H1 (cell line): ENCODE results near the gene GSK3B. TPM values are rescaled to one million over a fixed set of nuclear protein-coding genes. Genes with fewer than 3 reads are reported as not detected.

Source experiments
- CTCF ChIA-PET: fragments of 300-600 bp; sonication (Branson Sonifier 250); formaldehyde crosslinking; loops from one replicate; lab custom pipeline; 2021; ENCODE audit not compliant: partially characterized antibody; lab: Charles Lee
- POLR2A ChIA-PET: fragments of 300-600 bp; sonication (Branson Sonifier 250); formaldehyde crosslinking; loops from one replicate; lab custom pipeline; 2021; ENCODE audit warnings: inconsistent platforms; ENCODE audit not compliant: partially characterized antibody; lab: Charles Lee
- DNase-seq, 2 experiments: peaks; one replicate each; pipeline versions ENCODE4 v3.0.0 to v3.0.0-alpha.2; 2010 to 2022; ENCODE audit warnings: low spot score in 2 of 2, low read depth in 1 of 2, mixed read lengths in 1 of 2
- FAIRE-seq: peaks from 2 replicates; lab custom pipeline; 2011; peaks lifted over from hg19 to GRCh38; lab: Jason Lieb, UNC
- H2AFZ ChIP-seq: 2 replicates; pipeline ENCODE4 v1.8.1; 2012; ENCODE audit warnings: low read length, inconsistent platforms
- H2AK5ac ChIP-seq: 2 replicates; pipeline ENCODE4 v1.6.1; 2013; ENCODE audit warnings: low read depth, low read length
- H2BK120ac ChIP-seq: replicated peaks from 2 replicates; pipeline ENCODE3; 2013; ENCODE audit warnings: low read depth, low read length, inconsistent platforms
- H2BK12ac ChIP-seq: 2 replicates; pipeline ENCODE4 v1.6.1; 2013; ENCODE audit warnings: low read depth, low read length
- H2BK15ac ChIP-seq: 2 replicates; pipeline ENCODE4 v1.6.1; 2013; ENCODE audit warnings: low read length
- H2BK20ac ChIP-seq: 2 replicates; pipeline ENCODE4 v1.6.1; 2013; ENCODE audit warnings: low read length
- H2BK5ac ChIP-seq: 2 replicates; pipeline ENCODE4 v1.6.1; 2013; ENCODE audit warnings: low read depth, low read length
- H3K14ac ChIP-seq: 2 replicates; pipeline ENCODE4 v1.6.1; 2013; ENCODE audit warnings: inconsistent platforms; ENCODE audit not compliant: insufficient read length
- H3K18ac ChIP-seq: 2 replicates; pipeline ENCODE4 v1.6.1; 2013; ENCODE audit warnings: low read length; ENCODE audit errors: extremely low read depth
- H3K23ac ChIP-seq: 2 replicates; pipeline ENCODE4 v1.6.1; 2013; ENCODE audit warnings: inconsistent platforms; ENCODE audit not compliant: insufficient read length
- H3K23me2 ChIP-seq: 2 replicates; pipeline ENCODE4 v1.6.1; 2013; ENCODE audit warnings: low read depth, low read length
- H3K27ac ChIP-seq: 2 replicates; pipeline ENCODE4 v1.6.1; 2011; ENCODE audit warnings: low read depth, low read length, inconsistent platforms
- H3K27me3 ChIP-seq, 4 experiments: replicated peaks in 1 of 4; 1 replicate in 1 of 4; 2 replicates in 3 of 4; pipeline versions ENCODE4 v1.6.1 to v1.8.1; 2011 to 2013; ENCODE audit warnings: low read length in 3 of 4, mild to moderate bottlenecking in 3 of 4, inconsistent platforms in 2 of 4, mixed read lengths in 2 of 4, moderate library complexity in 1 of 4; ENCODE audit not compliant: control insufficient read depth in 3 of 4, insufficient read depth in 3 of 4; ENCODE audit errors: extremely low read depth in 1 of 4
- H3K36me3 ChIP-seq, 4 experiments: 2 replicates each; pipeline versions ENCODE4 v1.6.1 to v1.8.1; 2011 to 2013; ENCODE audit warnings: mild to moderate bottlenecking in 4 of 4, low read length in 3 of 4, moderate library complexity in 2 of 4, control low read depth in 1 of 4, inconsistent platforms in 1 of 4; ENCODE audit not compliant: insufficient read depth in 4 of 4, control insufficient read depth in 2 of 4
- H3K4ac ChIP-seq: replicated peaks from 2 replicates; pipeline ENCODE3; 2013; ENCODE audit warnings: low read length, low read depth, mixed read lengths, inconsistent platforms; ENCODE audit not compliant: insufficient read length
- H3K4me1 ChIP-seq, 4 experiments: replicated peaks in 1 of 4; 1 replicate in 1 of 4; 2 replicates in 3 of 4; pipeline versions ENCODE4 v1.6.1 to v1.8.1; 2011 to 2013; ENCODE audit warnings: low read length in 3 of 4, inconsistent platforms in 2 of 4, mixed read lengths in 1 of 4; ENCODE audit not compliant: insufficient read depth in 4 of 4, control insufficient read depth in 3 of 4
- H3K4me2 ChIP-seq, 2 experiments: 2 replicates each; pipeline versions ENCODE4 v1.6.1 to v1.8.1; 2011 to 2013; ENCODE audit warnings: low read depth in 2 of 2, low read length in 2 of 2, control low read depth in 1 of 2, inconsistent platforms in 1 of 2, mild to moderate bottlenecking in 1 of 2; ENCODE audit not compliant: insufficient read depth in 1 of 2
- H3K4me3 ChIP-seq, 4 experiments: fragments of 200-600, 300-600 bp in 1 of 4; sonication (generic), shearing (Covaris generic), sonication (Bioruptor Twin) in 1 of 4; 2 replicates each; pipeline versions ENCODE4 v1.5.1 to v1.8.1; 2011 to 2016; ENCODE audit warnings: low read length in 4 of 4, low read depth in 3 of 4, control low read depth in 2 of 4, inconsistent platforms in 2 of 4, mild to moderate bottlenecking in 2 of 4, mixed read lengths in 1 of 4, moderate library complexity in 1 of 4; ENCODE audit not compliant: insufficient read depth in 2 of 4; ENCODE audit errors: extremely low read depth in 1 of 4
- H3K56ac ChIP-seq: replicated peaks from 2 replicates; pipeline ENCODE3; 2013; ENCODE audit warnings: low read depth, mild to moderate bottlenecking, mixed read lengths, low read length, inconsistent platforms; ENCODE audit not compliant: insufficient read length
- H3K79me1 ChIP-seq: 2 replicates; pipeline ENCODE4 v1.6.1; 2013; ENCODE audit warnings: low read depth, low read length, control low read depth
- H3K79me2 ChIP-seq, 2 experiments: 2 replicates each; pipeline versions ENCODE4 v1.6.1 to v1.8.1; 2012 to 2013; ENCODE audit warnings: low read length in 2 of 2, mild to moderate bottlenecking in 2 of 2, inconsistent platforms in 1 of 2; ENCODE audit not compliant: insufficient read depth in 2 of 2, control insufficient read depth in 1 of 2
- H3K9ac ChIP-seq, 4 experiments: replicated peaks in 1 of 4; 1 replicate in 1 of 4; 2 replicates in 3 of 4; pipeline versions ENCODE4 v1.6.1 to v1.8.1; 2011 to 2013; ENCODE audit warnings: low read depth in 3 of 4, low read length in 3 of 4, control low read depth in 2 of 4, mild to moderate bottlenecking in 2 of 4, moderate library complexity in 2 of 4, inconsistent platforms in 1 of 4; ENCODE audit errors: extremely low read depth in 1 of 4
- H3K9me3 ChIP-seq, 2 experiments: 2 replicates each; pipeline versions ENCODE4 v1.6.1 to v1.8.1; 2012 to 2013; ENCODE audit warnings: mild to moderate bottlenecking in 2 of 2, moderate library complexity in 2 of 2, control low read depth in 1 of 2, inconsistent platforms in 1 of 2, low read depth in 1 of 2, low read length in 1 of 2, mixed read lengths in 1 of 2; ENCODE audit not compliant: insufficient read depth in 2 of 2
- H4K20me1 ChIP-seq, 2 experiments: replicated peaks in 1 of 2; 2 replicates each; pipeline versions ENCODE3 to v1.8.1; 2011 to 2013; ENCODE audit warnings: inconsistent platforms in 2 of 2, low read length in 2 of 2, mild to moderate bottlenecking in 1 of 2; ENCODE audit not compliant: insufficient read depth in 2 of 2, control insufficient read depth in 1 of 2
- H4K5ac ChIP-seq: 2 replicates; pipeline ENCODE4 v1.6.1; 2013; ENCODE audit warnings: low read length, low read depth, mixed read lengths, inconsistent platforms; ENCODE audit not compliant: insufficient read length
- H4K8ac ChIP-seq: 2 replicates; pipeline ENCODE4 v1.8.0; 2013; ENCODE audit warnings: mild to moderate bottlenecking, moderate library complexity, low read length, inconsistent platforms; ENCODE audit not compliant: insufficient read depth; ENCODE audit errors: extremely low read depth
- H4K91ac ChIP-seq: replicated peaks from 2 replicates; pipeline ENCODE3; 2013; ENCODE audit warnings: low read length, mixed read lengths, inconsistent platforms; ENCODE audit not compliant: insufficient read length
- BCL11A ChIP-seq, 2 experiments: IDR thresholded peaks; one replicate each; pipeline ENCODE4 v1.6.1; 2011; ENCODE audit warnings: low read depth in 2 of 2, low read length in 2 of 2, mild to moderate bottlenecking in 2 of 2
- RXRA ChIP-seq: IDR thresholded peaks from 2 replicates; pipeline ENCODE4 v1.6.1; 2011; ENCODE audit warnings: low read depth, mild to moderate bottlenecking, low read length, moderate library complexity; ENCODE audit not compliant: insufficient read depth
- SIN3A ChIP-seq, 2 experiments: IDR thresholded peaks in 1 of 2; conservative IDR thresholded peaks in 1 of 2; 2 replicates each; pipeline ENCODE4 v1.6.1; 2011 to 2012; ENCODE audit warnings: low read length in 2 of 2, improper control_type of control experiment in 1 of 2, low read depth in 1 of 2, mild to moderate bottlenecking in 1 of 2
- SP4 ChIP-seq: IDR thresholded peaks from 2 replicates; pipeline ENCODE4 v1.6.1; 2012; ENCODE audit warnings: low read length, inconsistent platforms
- TBP ChIP-seq: IDR thresholded peaks from 2 replicates; pipeline ENCODE4 v1.6.1; 2011; ENCODE audit warnings: low read depth, low read length, improper control_type of control experiment
- WGBS, 2 experiments: shearing (Covaris generic) in 1 of 2; methylation state at CpG; one replicate each; pipeline versions ENCODE4 v1.1.6 to v1.1.7; 2013 to 2015; ENCODE audit warnings: low lambda C conversion rate in 2 of 2, mixed read lengths in 2 of 2, inconsistent platforms in 1 of 2, low coverage in 1 of 2, missing lambda C conversion rate in 1 of 2; ENCODE audit not compliant: insufficient replicate concordance in 2 of 2, insufficient coverage in 1 of 2, insufficient read length in 1 of 2; ENCODE audit errors: extremely low coverage in 1 of 2, missing lambda C conversion rate in 1 of 2; 5-methylcytosine and 5-hydroxymethylcytosine counted together
- polyA plus RNA-seq, 7 experiments: library from polyadenylated mRNA; depleted of rRNA in 3 of 7; stranded (reverse) in 5 of 7; unstranded in 2 of 7; fragments of >200 nt in 5 of 7; fragments of 200-250 nt in 2 of 7; gene quantifications; 1 replicate in 5 of 7; 2 replicates in 1 of 7; 4 replicates in 1 of 7; pipeline versions ENCODE4 v1.2.1 to v1.2.3, GENCODE V29; 2011 to 2013; ENCODE audit warnings: missing spikeins in 2 of 7, mixed read lengths in 2 of 7
- total RNA-seq: library from RNA; stranded (reverse); fragmentation: NEBNext Ultra II Directional; extraction: Animal tissue kit (Norgen Biotek cat#: 25700); gene quantifications from 2 replicates; pipeline ENCODE4 v1.2.1, GENCODE V29; 2021

GSK3B gene
- total and polyA plus RNA-seq, 2 of the 8 experiments (the other 6 are each of a cell fraction or from before 2014, with no cell fraction given) = 24.2 to 50.7 TPM

GRCh38 chr3:120114376-120114775 lies 20.1 kb upstream of the GSK3B start:
- no peak overlapping the region for H2BK5ac ChIP-seq
- no peak overlapping the region for H2BK20ac ChIP-seq
- H3K14ac ChIP-seq = no peak overlapping the region
- H2BK12ac ChIP-seq = no peak overlapping the region
- no peaks in the 10 kb centered on the region for H3K36me3 ChIP-seq
- no peak overlapping the region for H2AFZ ChIP-seq
- H3K27me3 ChIP-seq = no peaks in the 10 kb centered on the region
- WGBS, 2 experiments = 100% methylated on average over 2 of the region's 2 CpGs; no CpG with 5 or more reads in 1 of the 2 experiments
- no peak overlapping the region for H2BK120ac ChIP-seq
- H4K20me1 ChIP-seq = no peaks in the 10 kb centered on the region
- no peak overlapping the region for H4K91ac ChIP-seq
- no peak overlapping the region for H3K18ac ChIP-seq
- no peak overlapping the region for H3K9ac ChIP-seq
- no peak for FAIRE-seq
- no peak overlapping the region for H3K4ac ChIP-seq
- no peak for DNase-seq
- H3K23me2 ChIP-seq = no peaks in the 10 kb centered on the region
- no peaks in the 10 kb centered on the region for H3K79me2 ChIP-seq
- no peak overlapping the region for H3K4me3 ChIP-seq
- TF ChIP-seq BCL11A (IDR thresholded peaks at IDR 0.05; ENCODE audit: low read depth in 2 of 2, low read length in 2 of 2) = no peak
- TF ChIP-seq TBP = no peak
- no peak for TF ChIP-seq SP4
- no peak for TF ChIP-seq RXRA
- no peak for TF ChIP-seq SIN3A (conservative IDR thresholded peaks at IDR 0.05 in 1 of 2, IDR thresholded peaks at IDR 0.05 in 1 of 2; ENCODE audit: low read depth in 1 of 2, low read length in 2 of 2)
- no peak overlapping the region for H3K23ac ChIP-seq
- CTCF ChIA-PET = interaction anchor here (1.0 to 1.5 kb wide), 2 partner anchors 16 to 33 kb away, joined by 3 to 5 read pairs; no protein-coding TSS in a partner anchor
- no peak overlapping the region for H3K27ac ChIP-seq
- no peak overlapping the region for H3K56ac ChIP-seq
- POLR2A ChIA-PET = interaction anchor here (2.8 kb wide), 1 partner anchor 13 kb away, joined by 8 read pairs; no protein-coding TSS in a partner anchor
- H4K5ac ChIP-seq = no peak overlapping the region
- H2BK15ac ChIP-seq = no peak overlapping the region
- H3K9me3 ChIP-seq = 0 out of 4 replicates have a peak, but pooled peaks cover 0 to 2% of the 10 kb centered on the region in 2 experiments
- H3K4me1 ChIP-seq = no peaks in the 10 kb centered on the region
- no peak overlapping the region for H2AK5ac ChIP-seq
- H3K79me1 ChIP-seq = no peaks in the 10 kb centered on the region
- no peak overlapping the region for H4K8ac ChIP-seq
- H3K4me2 ChIP-seq = no peak overlapping the region
